Smooth muscle cell (in vitro differentiated cells): ENCODE results near the gene MPDU1. TPM values are rescaled to one million over a fixed set of nuclear protein-coding genes. Genes with fewer than 3 reads are reported as not detected.
"Not testable (repeated sequence)": the region's sequence is repeated elsewhere in the genome, so short reads cannot be mapped to it uniquely, and the experiment has no call there.

Experiments
- DNase-seq: peaks from one replicate; lab custom pipeline; 2025; ENCODE audit not compliant: unreplicated experiment; lab: John Stamatoyannopoulos, UW
- H2AFZ ChIP-seq: fragments of 200-600 bp; sonication (generic); 2 replicates; pipeline ENCODE4 v1.6.0; 2016; ENCODE audit warnings: antibody characterized with exemption, low read depth, mild to moderate bottlenecking
- H3F3A ChIP-seq: fragments of 200-600 bp; sonication (generic); 2 replicates; pipeline ENCODE4 v1.6.0; 2017; ENCODE audit warnings: antibody characterized with exemption, low read depth
- H3K27ac ChIP-seq: fragments of 200-600 bp; sonication (generic); 2 replicates; pipeline ENCODE4 v1.5.1; 2016; ENCODE audit warnings: low read depth, mild to moderate bottlenecking
- H3K27me3 ChIP-seq: fragments of 200-600 bp; sonication (generic); 2 replicates; pipeline ENCODE4 v1.6.1; 2016; ENCODE audit warnings: low read depth, mild to moderate bottlenecking
- H3K36me3 ChIP-seq: fragments of 200-600 bp; sonication (generic); 2 replicates; pipeline ENCODE4 v1.5.1; 2016; ENCODE audit warnings: low read depth
- H3K4me1 ChIP-seq: fragments of 200-600 bp; sonication (generic); 2 replicates; pipeline ENCODE4 v1.5.1; 2016; ENCODE audit warnings: low read depth
- H3K4me2 ChIP-seq: fragments of 200-600 bp; sonication (generic); 2 replicates; pipeline ENCODE4 v1.6.0; 2016; ENCODE audit warnings: mild to moderate bottlenecking
- H3K4me3 ChIP-seq: fragments of 200-600 bp; sonication (generic); 2 replicates; pipeline ENCODE4 v1.5.1; 2016; ENCODE audit warnings: mild to moderate bottlenecking
- H3K79me2 ChIP-seq: fragments of 200-600 bp; sonication (generic); 2 replicates; pipeline ENCODE4 v1.6.0; 2016; ENCODE audit warnings: low read depth, mild to moderate bottlenecking
- H3K9ac ChIP-seq: fragments of 200-600 bp; sonication (generic); 2 replicates; pipeline ENCODE4 v1.6.0; 2016; ENCODE audit warnings: low read depth
- H3K9me3 ChIP-seq: fragments of 200-600 bp; sonication (generic); replicated peaks from 2 replicates; pipeline ENCODE4 v1.5.1; 2016; ENCODE audit warnings: low read depth
- H4K20me1 ChIP-seq: fragments of 200-600 bp; sonication (generic); 2 replicates; pipeline ENCODE4 v1.6.0; 2016; ENCODE audit warnings: low read depth
- CTCF ChIP-seq: fragments of 200-600 bp; sonication (generic); IDR thresholded peaks from 2 replicates; pipeline ENCODE4 v1.5.1; 2017; ENCODE audit warnings: borderline replicate concordance, mild to moderate bottlenecking, antibody characterized with exemption; ENCODE audit not compliant: insufficient read depth, poor library complexity, severe bottlenecking
- WGBS: methylation state at CpG from one replicate; pipeline ENCODE4 v1.1.7; 2016; ENCODE audit warnings: low lambda C conversion rate; 5-methylcytosine and 5-hydroxymethylcytosine counted together
- polyA plus RNA-seq: library from polyadenylated mRNA; unstranded; fragments of >200 nt; fragmentation: Nextera tagmentation; extraction: Ambion mirVana; gene quantifications from 2 replicates; pipeline ENCODE4 v1.2.1, GENCODE V29; 2016
- total RNA-seq: library from RNA; depleted of rRNA; stranded (reverse); fragments of >200 nt; gene quantifications from 2 replicates; pipeline ENCODE4 v1.2.3, GENCODE V29; 2014

Gene MPDU1
- total and polyA plus RNA-seq, 2 experiments from 2014 or later = 70.7 to 228 TPM

- Histone ChIP-seq H3K9me3 (no peaks in the 10 kb centered on the region), H3K27me3 (no peaks in the 10 kb centered on the region), H3K4me1 (peaks cover 2% of the 10 kb centered on the region), H3K27ac (no peak overlapping the region), H3K4me3 (no peak overlapping the region), H3F3A (no peaks in the 10 kb centered on the region), H3K79me2 (peaks cover 5% of the 10 kb centered on the region), H4K20me1 (peaks cover 5% of the 10 kb centered on the region), H3K9ac (no peak overlapping the region), H3K4me2 (no peak overlapping the region), H3K36me3 (no peaks in the 10 kb centered on the region), H2AFZ (no peak overlapping the region)
- no peak for TF ChIP-seq CTCF
- 91% methylated on average over 5 of the region's 5 CpGs for WGBS
- no peak for DNase-seq
Observed at GRCh38 chr17:7618608-7619007, 35.0 kb downstream of the MPDU1 start.

GRCh38 chr17:7620835-7621234 is 37.2 kb downstream of the MPDU1 start:
- Histone ChIP-seq H3K9me3 (no peaks in the 10 kb centered on the region), H3K4me3 (no peak overlapping the region), H3K36me3 (no peaks in the 10 kb centered on the region), H3K79me2 (no peaks in the 10 kb centered on the region), H3K4me2 (no peak overlapping the region), H3F3A (no peaks in the 10 kb centered on the region), H4K20me1 (no peaks in the 10 kb centered on the region), H2AFZ (no peak overlapping the region), H3K9ac (no peak overlapping the region), H3K27me3 (no peaks in the 10 kb centered on the region), H3K4me1 (no peaks in the 10 kb centered on the region), H3K27ac (no peak overlapping the region)
- 97% methylated on average over 8 of the region's 8 CpGs for WGBS
- DNase-seq = no peak
- no peak for TF ChIP-seq CTCF

- Histone ChIP-seq H3K4me2 (no peak overlapping the region), H3K9ac (no peak overlapping the region), H3F3A (no peaks in the 10 kb centered on the region), H2AFZ (no peak overlapping the region), H3K4me3 (no peak overlapping the region), H3K4me1 (no peaks in the 10 kb centered on the region), H3K9me3 (no peaks in the 10 kb centered on the region), H4K20me1 (no peaks in the 10 kb centered on the region), H3K79me2 (peaks cover 8% of the 10 kb centered on the region), H3K27me3 (no peaks in the 10 kb centered on the region), H3K27ac (no peak overlapping the region), H3K36me3 (no peaks in the 10 kb centered on the region)
- 92% methylated on average over 5 of the region's 5 CpGs for WGBS
- DNase-seq = no peak
- TF ChIP-seq CTCF = no peak
Observed at GRCh38 chr17:7623661-7624060, 40.0 kb downstream of the MPDU1 start.

- not testable (repeated sequence) for H2AFZ ChIP-seq, H3K4me3 ChIP-seq, H3K9me3 ChIP-seq, H3K27me3 ChIP-seq, H3K4me2 ChIP-seq, H3K27ac ChIP-seq, H3K4me1 ChIP-seq, H3K36me3 ChIP-seq, DNase-seq, H4K20me1 ChIP-seq, H3K79me2 ChIP-seq, H3K9ac ChIP-seq, H3F3A ChIP-seq
- WGBS = 98% methylated on average over 16 of the region's 16 CpGs
Observed at GRCh38 chr17:7625749-7626148, 42.1 kb downstream of the MPDU1 start.
